Panc1 (cell line): ENCODE results near the gene IP6K2.

Source experiments
- POLR2AphosphoS5 ChIP-seq: IDR thresholded peaks from 2 replicates; pipeline ENCODE4 v1.6.1; 2012; ENCODE audit warnings: mild to moderate bottlenecking, low read depth, low read length, moderate library complexity
- TF ChIP-seq, protein P1 (sequence below): fragments of 450-650 bp; IDR thresholded peaks from 2 replicates; pipeline ENCODE4 v1.5.1; 2017; ENCODE audit warnings: mild to moderate bottlenecking

DNA sequence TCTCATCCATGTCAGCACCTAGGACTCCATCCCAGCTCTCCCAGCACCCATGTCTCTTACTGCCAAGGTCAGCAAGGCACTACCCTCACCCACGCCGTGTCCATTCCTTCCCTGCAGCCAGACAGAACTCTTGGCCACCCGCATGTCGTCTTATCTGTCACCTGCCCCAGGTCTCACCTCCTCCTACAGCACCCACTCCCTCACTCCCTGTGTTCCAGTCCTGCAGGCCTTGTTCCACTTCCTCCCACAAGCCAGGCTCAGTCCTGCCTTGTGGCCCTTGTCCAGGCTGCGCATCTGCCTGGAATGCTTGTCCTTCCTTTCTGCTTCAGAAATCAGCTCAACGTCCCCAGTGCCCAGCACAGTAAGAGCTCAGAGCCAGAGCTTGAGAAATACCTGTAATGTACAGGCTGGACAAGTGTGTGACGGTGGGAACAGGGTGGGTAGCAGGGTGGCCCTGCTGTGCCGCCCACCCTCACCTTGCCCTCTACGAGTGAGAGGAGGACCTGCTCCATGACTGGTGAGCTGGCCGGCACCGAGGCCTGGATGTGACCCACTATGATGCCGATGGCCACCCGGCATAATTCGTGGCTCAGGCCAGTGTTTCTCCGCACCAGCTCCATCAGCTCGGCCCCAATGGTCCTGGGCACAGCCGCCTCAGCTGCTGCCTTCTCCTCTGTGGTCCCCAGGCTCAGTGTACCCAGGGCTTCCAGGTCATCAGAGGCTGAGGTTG lies 36.0 kb downstream of the IP6K2 start:
- TF ChIP-seq POLR2AphosphoS5, result no peak
- TF ChIP-seq, protein P1, sequence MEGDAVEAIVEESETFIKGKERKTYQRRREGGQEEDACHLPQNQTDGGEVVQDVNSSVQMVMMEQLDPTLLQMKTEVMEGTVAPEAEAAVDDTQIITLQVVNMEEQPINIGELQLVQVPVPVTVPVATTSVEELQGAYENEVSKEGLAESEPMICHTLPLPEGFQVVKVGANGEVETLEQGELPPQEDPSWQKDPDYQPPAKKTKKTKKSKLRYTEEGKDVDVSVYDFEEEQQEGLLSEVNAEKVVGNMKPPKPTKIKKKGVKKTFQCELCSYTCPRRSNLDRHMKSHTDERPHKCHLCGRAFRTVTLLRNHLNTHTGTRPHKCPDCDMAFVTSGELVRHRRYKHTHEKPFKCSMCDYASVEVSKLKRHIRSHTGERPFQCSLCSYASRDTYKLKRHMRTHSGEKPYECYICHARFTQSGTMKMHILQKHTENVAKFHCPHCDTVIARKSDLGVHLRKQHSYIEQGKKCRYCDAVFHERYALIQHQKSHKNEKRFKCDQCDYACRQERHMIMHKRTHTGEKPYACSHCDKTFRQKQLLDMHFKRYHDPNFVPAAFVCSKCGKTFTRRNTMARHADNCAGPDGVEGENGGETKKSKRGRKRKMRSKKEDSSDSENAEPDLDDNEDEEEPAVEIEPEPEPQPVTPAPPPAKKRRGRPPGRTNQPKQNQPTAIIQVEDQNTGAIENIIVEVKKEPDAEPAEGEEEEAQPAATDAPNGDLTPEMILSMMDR, result no peak
